Measurements from ENCODE around the gene EPHB2. TPM values are rescaled to one million over a fixed set of nuclear protein-coding genes. Genes with fewer than 3 reads are reported as not detected.
A peak's percentile ranks its signal among the peaks of the same experiment; 100 is the strongest.

The EPHB2 gene
- total and polyA plus RNA-seq, 2 of the 8 experiments (the other 6 are each of a cell fraction or from before 2014, with no cell fraction given): 15.8 to 17.2 TPM

DNA sequence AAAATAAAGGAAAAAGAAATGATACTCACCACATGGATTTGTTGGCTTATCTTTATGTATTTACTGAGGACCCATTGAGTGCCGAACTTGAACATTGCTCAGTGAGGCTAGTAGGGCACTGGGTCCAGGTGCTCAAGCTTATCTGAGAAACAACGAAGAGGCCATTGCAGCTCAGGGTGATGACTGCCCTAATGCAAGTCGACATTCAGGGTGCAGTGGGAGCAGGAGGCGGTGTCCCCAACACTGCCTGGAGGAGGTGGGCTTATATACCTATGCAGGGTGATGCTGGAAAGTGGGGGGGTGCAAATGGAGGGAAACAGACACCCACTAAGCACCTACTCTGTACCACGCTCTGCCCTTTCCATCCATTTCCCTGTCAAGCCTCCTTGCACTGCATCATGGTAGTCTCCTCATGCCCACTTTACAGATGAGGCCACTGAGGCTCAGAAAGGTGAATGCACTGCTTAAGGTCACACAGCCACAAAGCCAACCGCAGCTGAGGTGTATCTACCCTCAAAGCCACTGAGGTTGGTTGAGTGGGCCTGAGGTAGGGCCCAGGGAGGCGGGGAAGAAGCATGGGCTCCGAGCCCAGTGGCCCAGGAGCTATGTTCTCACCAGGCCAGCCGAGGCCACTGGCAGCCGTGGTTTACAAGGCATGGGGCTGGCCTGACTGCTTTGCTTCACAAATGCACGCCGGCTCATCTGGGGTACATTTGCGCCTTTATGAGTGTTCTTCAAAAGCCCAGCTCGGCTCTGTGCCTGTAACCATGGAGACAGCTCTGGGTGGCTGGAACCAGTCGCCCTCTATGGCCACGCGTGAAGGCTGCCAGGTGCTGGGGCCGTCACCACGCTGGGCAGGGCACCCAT, 103.8 kb downstream of the EPHB2 start:
- no peaks in the 10 kb centered on the region for H3K36me3 ChIP-seq (ENCODE audit: control insufficient read depth in 2 of 4, insufficient read depth in 4 of 4, low read length in 3 of 4)
- no peak overlapping the region for H2BK15ac ChIP-seq (ENCODE audit: low read length)
- H4K20me1 ChIP-seq (replicated peaks in 1 of 2; ENCODE audit: control insufficient read depth in 1 of 2, insufficient read depth in 2 of 2, low read length in 2 of 2): no peaks in the 10 kb centered on the region
- no peaks in the 10 kb centered on the region for H3K79me2 ChIP-seq (ENCODE audit: control insufficient read depth in 1 of 2, insufficient read depth in 2 of 2, low read length in 2 of 2)
- H3K27ac ChIP-seq (ENCODE audit: low read depth, low read length): no peak overlapping the region
- CTCF ChIA-PET (ENCODE audit: partially characterized antibody): interaction anchor here (1.1 to 1.6 kb wide), 4 partner anchors 10 to 112 kb away, joined by 3 to 6 read pairs (median 4); no protein-coding TSS in a partner anchor
- no peaks in the 10 kb centered on the region for H3K4me1 ChIP-seq (replicated peaks in 1 of 4; ENCODE audit: control insufficient read depth in 3 of 4, insufficient read depth in 4 of 4, low read length in 3 of 4)
- H2BK5ac ChIP-seq (ENCODE audit: low read depth, low read length): no peak overlapping the region
- 83% methylated on average over 19 of the region's 19 CpGs; no CpG with 5 or more reads in 1 of the 2 experiments for WGBS, 2 experiments (ENCODE audit: extremely low coverage in 1 of 2, insufficient coverage in 1 of 2, insufficient read length in 1 of 2, insufficient replicate concordance in 2 of 2, low coverage in 1 of 2, low lambda C conversion rate in 2 of 2, missing lambda C conversion rate in 1 of 2)
- no peak overlapping the region for H3K18ac ChIP-seq (ENCODE audit: extremely low read depth, low read length)
- no peak overlapping the region for H3K4me3 ChIP-seq (ENCODE audit: extremely low read depth in 1 of 4, insufficient read depth in 2 of 4, low read depth in 3 of 4, low read length in 4 of 4)
- 0 out of 2 replicates have a peak overlapping the region, but pooled peaks have one; percentile 80 for H2BK20ac ChIP-seq (ENCODE audit: low read length)
- no peaks in the 10 kb centered on the region; the same call in 1 of the 2 replicates for H3K23me2 ChIP-seq (ENCODE audit: low read depth, low read length)
- no peak overlapping the region for H3K9ac ChIP-seq (replicated peaks in 1 of 4; ENCODE audit: extremely low read depth in 1 of 4, low read depth in 3 of 4, low read length in 3 of 4)
- DNase-seq (ENCODE audit: low read depth in 1 of 2, low spot score in 2 of 2) (no peak), FAIRE-seq (no peak)
- H4K91ac ChIP-seq (replicated peaks; ENCODE audit: insufficient read length, low read length): no peak overlapping the region
- H3K79me1 ChIP-seq (ENCODE audit: low read depth, low read length): peaks cover 2% of the 10 kb centered on the region; the same call in 1 of the 2 replicates
- no peak overlapping the region for H3K56ac ChIP-seq (replicated peaks; ENCODE audit: insufficient read length, low read depth, low read length)
- H4K5ac ChIP-seq (ENCODE audit: insufficient read length, low read depth, low read length): no peak overlapping the region
- H2AK5ac ChIP-seq (ENCODE audit: low read depth, low read length): no peak overlapping the region
- POLR2A ChIA-PET (ENCODE audit: partially characterized antibody): interaction anchor here (1.0 to 1.2 kb wide), 2 partner anchors 30 to 34 kb away, joined by 3 read pairs; no protein-coding TSS in a partner anchor
- no peak overlapping the region for H2BK12ac ChIP-seq (ENCODE audit: low read depth, low read length)
- no peak overlapping the region for H2BK120ac ChIP-seq (replicated peaks; ENCODE audit: low read depth, low read length)
- H3K4ac ChIP-seq (replicated peaks; ENCODE audit: insufficient read length, low read depth, low read length): no peak overlapping the region
- TF ChIP-seq KDM1A (IDR thresholded peaks at IDR 0.05; ENCODE audit: borderline replicate concordance, low read length) (peak; percentile 37; the same call in 1 of the 2 replicates), GABPA (IDR thresholded peaks at IDR 0.05; ENCODE audit: borderline replicate concordance, insufficient read depth, low read length) (no peak), EZH2 (IDR thresholded peaks at IDR 0.05; ENCODE audit: low read depth, low read length, severe bottlenecking) (no peak)
- no peak overlapping the region for H3K4me2 ChIP-seq (ENCODE audit: insufficient read depth in 1 of 2, low read depth in 2 of 2, low read length in 2 of 2)
- no peak overlapping the region for H3K23ac ChIP-seq (ENCODE audit: insufficient read length)
- H2AFZ ChIP-seq (ENCODE audit: low read length): no peak overlapping the region
- H3K14ac ChIP-seq (ENCODE audit: insufficient read length): no peak overlapping the region
- H3K9me3 ChIP-seq (ENCODE audit: insufficient read depth in 2 of 2, low read depth in 1 of 2, low read length in 1 of 2): no peaks in the 10 kb centered on the region
- no peaks in the 10 kb centered on the region for H3K27me3 ChIP-seq (replicated peaks in 1 of 4; ENCODE audit: control insufficient read depth in 3 of 4, extremely low read depth in 1 of 4, insufficient read depth in 3 of 4, low read length in 3 of 4)
- H4K8ac ChIP-seq (ENCODE audit: extremely low read depth, insufficient read depth, low read length): no peak overlapping the region
